Lung (tissue), 12 donors: ENCODE measurements around the gene KCNT1. TPM values are rescaled to one million over a fixed set of nuclear protein-coding genes. Genes with fewer than 3 reads are reported as not detected.
A peak's percentile ranks its signal among the peaks of the same experiment; 100 is the strongest.

Experiments used
- ATAC-seq: fragments of 200-7000 bp; cut with Tn5 transposase; one replicate; pipeline ENCODE4 v1.9.1; 2020; ENCODE audit warnings: moderate number of reproducible peaks; ENCODE audit not compliant: insufficient read depth, low FRiP score
- DNase-seq, 3 donors: peaks; one replicate each; pipeline ENCODE4 v3.0.0-alpha.2; 2013 to 2017
- H3K27ac ChIP-seq, 2 donors: one replicate each; pipeline ENCODE4 v1.5.1; 2013; ENCODE audit warnings: mild to moderate bottlenecking in 2 of 2, moderate library complexity in 2 of 2, control low read depth in 1 of 2, inconsistent platforms in 1 of 2, low read depth in 1 of 2, low read length in 1 of 2
- H3K27me3 ChIP-seq, 3 donors: one replicate each; pipeline ENCODE4 v1.5.1; 2013; ENCODE audit warnings: low read length in 2 of 3; ENCODE audit not compliant: control insufficient read depth in 3 of 3, insufficient read depth in 3 of 3
- H3K36me3 ChIP-seq, 4 donors: one replicate each; pipeline ENCODE4 v1.5.1; 2013; ENCODE audit warnings: low read length in 4 of 4, mild to moderate bottlenecking in 1 of 4, moderate library complexity in 1 of 4; ENCODE audit not compliant: control insufficient read depth in 4 of 4, insufficient read depth in 4 of 4
- H3K4me1 ChIP-seq, 5 donors: one replicate each; pipeline ENCODE4 v1.5.1; 2013; ENCODE audit warnings: low read length in 5 of 5, mild to moderate bottlenecking in 2 of 5, moderate library complexity in 1 of 5; ENCODE audit not compliant: control insufficient read depth in 5 of 5, insufficient read depth in 5 of 5
- H3K4me3 ChIP-seq: one replicate; pipeline ENCODE4 v1.5.1; 2013; ENCODE audit warnings: mild to moderate bottlenecking, control low read depth, moderate library complexity
- H3K9ac ChIP-seq, 2 donors: one replicate each; pipeline ENCODE4 v1.5.1; 2013; ENCODE audit warnings: low read length in 2 of 2, control low read depth in 1 of 2; ENCODE audit not compliant: insufficient read depth in 1 of 2
- H3K9me3 ChIP-seq, 4 donors: one replicate each; pipeline ENCODE4 v1.5.1; 2013; ENCODE audit warnings: low read length in 3 of 4, mild to moderate bottlenecking in 1 of 4, moderate library complexity in 1 of 4; ENCODE audit not compliant: control insufficient read depth in 4 of 4, insufficient read depth in 3 of 4
- CTCF ChIP-seq: IDR thresholded peaks from 2 replicates; pipeline ENCODE4 v1.5.1; 2012; ENCODE audit warnings: mild to moderate bottlenecking; ENCODE audit errors: control extremely low read depth, extremely low read depth
- WGBS, 2 donors: extraction: QIAGEN DNeasy Blood & Tissue Kit; methylation state at CpG; one replicate each; pipeline ENCODE4 v1.1.7; 2013; 5-methylcytosine and 5-hydroxymethylcytosine counted together
- polyA plus RNA-seq, 2 donors: library from polyadenylated mRNA; stranded (reverse); fragments of 200-250 nt; gene quantifications; one replicate each; pipeline ENCODE4 v1.2.1, GENCODE V29; 2013
- total RNA-seq, 2 donors: library from RNA; depleted of rRNA in 1 of 2; stranded (reverse); fragments of >200 nt in 1 of 2; gene quantifications; one replicate each; pipeline ENCODE4 v1.2.1, GENCODE V29; 2014 to 2021
- donor health status: control.
- donor health status: control.
- donor health status: Bipolar disorder and iron deficiency.
- donor health status: healthy.
- donor health status: DM: yes; HTN: yes; CAD: no.

The KCNT1 gene
- total and polyA plus RNA-seq, 4 donors = 0.06 to 0.28 (median 0.11) TPM

- Histone ChIP-seq H3K27me3 (no peaks in the 10 kb centered on the region), H3K36me3 (peaks cover 0 to 15% (median 4%) of the 10 kb centered on the region in 4 donors), H3K9ac (no peak overlapping the region), H3K27ac (no peak overlapping the region), H3K9me3 (peaks cover 0 to 6% (median 2%) of the 10 kb centered on the region in 4 donors), H3K4me3 (no peak overlapping the region), H3K4me1 (peaks cover 0 to 4% (median 0%) of the 10 kb centered on the region in 5 donors)
- TF ChIP-seq CTCF = no peak
- peak in 1 of 3 donors; percentile 13 for DNase-seq
- WGBS, 2 donors = 80 to 85% methylated on average over 7 of the region's 7 CpGs
- ATAC-seq = no peak
Observed at GRCh38 chr9:135840539-135840938, 138.6 kb downstream of the KCNT1 start.

Other genes with a start within 250 kb of the KCNT1 start
- gene PPP1R26, start 222.4 kb upstream of the KCNT1 start, total RNA-seq = 10 to 100 TPM; 22.9 to 29.6 TPM
- 10 to 100 TPM in 1 of 2 donors, 1 to 10 TPM in 1; 9.3 to 13.6 TPM for gene PPP1R26, start 222.4 kb upstream of the KCNT1 start, polyA plus RNA-seq
- 10 to 100 TPM; 18.2 to 30.5 TPM for gene MRPS2, start 201.5 kb upstream of the KCNT1 start, total RNA-seq
- 10 to 100 TPM; 33.0 to 42.0 TPM for gene MRPS2, start 201.5 kb upstream of the KCNT1 start, polyA plus RNA-seq
- not detected for gene LCN1, start 180.7 kb upstream of the KCNT1 start, total RNA-seq
- gene LCN1, start 180.7 kb upstream of the KCNT1 start, polyA plus RNA-seq = not detected
- not detected for gene OBP2A, start 156.1 kb upstream of the KCNT1 start, total RNA-seq
- under 1 TPM in 1 of 2 donors, not detected in 1; 0.07 TPM for gene OBP2A, start 156.1 kb upstream of the KCNT1 start, polyA plus RNA-seq
- gene PAEP, start 140.4 kb upstream of the KCNT1 start, total RNA-seq = under 1 TPM in 1 of 2 donors, not detected in 1; 0.37 TPM
- 1 to 10 TPM in 1 of 2 donors, under 1 TPM in 1; 0.98 to 3.0 TPM for gene PAEP, start 140.4 kb upstream of the KCNT1 start, polyA plus RNA-seq
- not detected for gene GLT6D1, start 62.6 kb upstream of the KCNT1 start, total RNA-seq
- not detected for gene GLT6D1, start 62.6 kb upstream of the KCNT1 start, polyA plus RNA-seq
- gene LCN9, start 38.9 kb upstream of the KCNT1 start, total RNA-seq = not detected
- not detected for gene LCN9, start 38.9 kb upstream of the KCNT1 start, polyA plus RNA-seq
- gene SOHLH1, start 2.7 kb upstream of the KCNT1 start, total RNA-seq = not detected
- gene SOHLH1, start 2.7 kb upstream of the KCNT1 start, polyA plus RNA-seq = not detected
- 10 to 100 TPM; 21.1 to 29.8 TPM for gene CAMSAP1, start 205.4 kb downstream of the KCNT1 start, total RNA-seq
- 1 to 10 TPM; 5.0 to 9.1 TPM for gene CAMSAP1, start 205.4 kb downstream of the KCNT1 start, polyA plus RNA-seq